HepG2 (cell line): ENCODE results near the gene NOTUM. TPM values are rescaled to one million over a fixed set of nuclear protein-coding genes. Genes with fewer than 3 reads are reported as not detected.
A peak's percentile ranks its signal among the peaks of the same experiment; 100 is the strongest.

Experiments used
- ADNP ChIP-seq: sonication (generic); formaldehyde crosslinking; IDR thresholded peaks from 2 replicates; pipeline ENCODE4 v1.4.0; 2020; ENCODE audit warnings: missing genetic modification reagents
- AKNA ChIP-seq: sonication (generic); formaldehyde crosslinking; IDR thresholded peaks from 2 replicates; pipeline ENCODE4 v1.4.0; 2020; ENCODE audit warnings: missing genetic modification reagents, borderline replicate concordance
- CBX1 ChIP-seq: IDR thresholded peaks from one replicate; pipeline ENCODE4 v1.6.1; 2016; ENCODE audit warnings: antibody characterized with exemption, low read depth
- GZF1 ChIP-seq: sonication (generic); formaldehyde crosslinking; IDR thresholded peaks from 2 replicates; pipeline ENCODE4 v1.5.1; 2020; ENCODE audit warnings: mild to moderate bottlenecking, missing genetic modification reagents
- KMT2A ChIP-seq: sonication (generic); formaldehyde crosslinking; IDR thresholded peaks from 2 replicates; pipeline ENCODE4 v1.4.0; 2020; ENCODE audit warnings: missing genetic modification reagents
- LBX2 ChIP-seq: sonication (generic); formaldehyde crosslinking; IDR thresholded peaks from 2 replicates; pipeline ENCODE4 v1.5.0; 2020; ENCODE audit warnings: missing genetic modification reagents, mild to moderate bottlenecking, borderline replicate concordance
- PAWR ChIP-seq: sonication (generic); formaldehyde crosslinking; IDR thresholded peaks from 2 replicates; pipeline ENCODE4 v1.4.0; 2020; ENCODE audit warnings: missing genetic modification reagents, mild to moderate bottlenecking, borderline replicate concordance
- PHF5A ChIP-seq: IDR thresholded peaks from one replicate; pipeline ENCODE4 v1.6.1; 2018; ENCODE audit warnings: low read depth, missing genetic modification reagents; ENCODE audit not compliant: unreplicated experiment
- PHF8 ChIP-seq: sonication (generic); formaldehyde crosslinking; IDR thresholded peaks from 2 replicates; pipeline ENCODE4 v1.5.0; 2020; ENCODE audit warnings: missing genetic modification reagents
- RXRB ChIP-seq: IDR thresholded peaks from 2 replicates; pipeline ENCODE4 v1.6.1; 2016; ENCODE audit warnings: borderline replicate concordance, missing genetic modification reagents, missing compliant biosample characterization
- SUZ12 ChIP-seq: fragments of 150-350 bp; IDR thresholded peaks from 2 replicates; pipeline ENCODE4 v1.6.1; 2014; ENCODE audit warnings: low read depth, low read length
- THRA ChIP-seq: sonication (generic); formaldehyde crosslinking; IDR thresholded peaks from 2 replicates; pipeline ENCODE4 v1.4.0; 2020; ENCODE audit warnings: missing genetic modification reagents, borderline replicate concordance
- U2AF2 ChIP-seq: fragments of 200-400 bp; formaldehyde crosslinking; IDR thresholded peaks from 2 replicates; pipeline ENCODE4 v1.6.1; 2017; ENCODE audit warnings: low read depth, mild to moderate bottlenecking, low read length
- ZBTB4 ChIP-seq: sonication (generic); formaldehyde crosslinking; IDR thresholded peaks from 2 replicates; pipeline ENCODE4 v1.4.0; 2020; ENCODE audit warnings: missing genetic modification reagents, mild to moderate bottlenecking, borderline replicate concordance
- ZMAT3 ChIP-seq: sonication (generic); formaldehyde crosslinking; conservative IDR thresholded peaks from 2 replicates; pipeline ENCODE4 v1.7.0; 2021; ENCODE audit warnings: missing genetic modification reagents
- ZNF10 ChIP-seq: sonication (generic); formaldehyde crosslinking; IDR thresholded peaks from 2 replicates; pipeline ENCODE4 v1.4.0; 2020; ENCODE audit warnings: mild to moderate bottlenecking, low read depth, missing genetic modification reagents, borderline replicate concordance
- ZNF761 ChIP-seq: sonication (generic); formaldehyde crosslinking; conservative IDR thresholded peaks from 2 replicates; pipeline ENCODE4 v1.4.0; 2020; ENCODE audit warnings: mild to moderate bottlenecking, missing genetic modification reagents
- polyA plus RNA-seq, 8 experiments: library from polyadenylated mRNA; depleted of rRNA in 3 of 8; stranded (reverse) in 7 of 8; unstranded in 1 of 8; fragments of >200 nt; fragmentation: Illumina TruSeq in 4 of 8; extraction: Trizol in 4 of 8; gene quantifications; 2 replicates each; pipeline versions ENCODE4 v1.2.1 to v1.2.3, GENCODE V29; 2011 to 2016; ENCODE audit warnings: low read depth in 4 of 8, missing spikeins in 1 of 8, mixed read lengths in 1 of 8; ENCODE audit not compliant: insufficient read depth in 1 of 8
- total RNA-seq, 5 experiments: library from RNA; depleted of rRNA; stranded (reverse); fragments of >200 nt; fragmentation: Illumina TruSeq; extraction: Trizol; gene quantifications; 2 replicates each; pipeline ENCODE4 v1.2.3, GENCODE V29; 2016; ENCODE audit warnings: low read depth in 1 of 5
- TF ChIP-seq, protein P1 (sequence below): sonication (generic); formaldehyde crosslinking; IDR thresholded peaks from 2 replicates; pipeline ENCODE4 v1.8.0; 2022; ENCODE audit warnings: missing genetic modification reagents, mild to moderate bottlenecking, inconsistent platforms, borderline replicate concordance

The NOTUM gene
- total and polyA plus RNA-seq, 2 of the 13 experiments (the other 11 are each of a cell fraction or from before 2014, with no cell fraction given), result 150 to 160 TPM

- TF ChIP-seq LBX2 (CRISPR knock-in tag), result no peak
- TF ChIP-seq PHF5A (CRISPR knock-in tag), result no peak
- TF ChIP-seq AKNA (CRISPR knock-in tag), result no peak
- no peak for TF ChIP-seq ADNP (CRISPR knock-in tag)
- TF ChIP-seq ZNF10, result no peak
- no peak for TF ChIP-seq SUZ12
- TF ChIP-seq CBX1, result no peak
- peak; percentile 91; the same call in 1 of the 2 replicates for TF ChIP-seq THRA
- TF ChIP-seq GZF1 (CRISPR knock-in tag), result no peak
- TF ChIP-seq ZBTB4 (CRISPR knock-in tag), result no peak
- no peak for TF ChIP-seq ZMAT3 (CRISPR knock-in tag)
- no peak for TF ChIP-seq PHF8 (CRISPR knock-in tag)
- TF ChIP-seq ZNF761 (CRISPR knock-in tag), result no peak
- no peak for TF ChIP-seq U2AF2
- no peak for TF ChIP-seq PAWR (CRISPR knock-in tag)
- no peak for TF ChIP-seq KMT2A
- TF ChIP-seq, protein P1, sequence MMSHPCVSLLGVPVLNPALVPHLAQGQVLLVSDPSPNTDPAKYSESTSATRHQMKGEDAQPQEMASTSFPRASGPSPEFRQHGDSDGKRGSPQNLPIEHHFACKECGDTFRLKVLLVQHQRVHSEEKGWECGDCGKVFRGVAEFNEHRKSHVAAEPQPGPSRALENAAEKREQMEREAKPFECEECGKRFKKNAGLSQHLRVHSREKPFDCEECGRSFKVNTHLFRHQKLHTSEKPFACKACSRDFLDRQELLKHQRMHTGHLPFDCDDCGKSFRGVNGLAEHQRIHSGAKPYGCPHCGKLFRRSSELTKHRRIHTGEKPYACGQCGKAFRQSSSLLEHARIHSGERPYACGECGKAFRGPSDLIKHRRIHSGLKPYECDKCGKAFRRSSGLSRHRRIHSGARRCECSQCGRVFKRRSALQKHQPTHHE (CRISPR knock-in tag), result 0 out of 2 replicates have a peak, but pooled peaks have one; percentile 5
- TF ChIP-seq RXRB (CRISPR knock-in tag), result no peak; the same call in 1 of the 2 replicates
Observed at GRCh38 chr17:81958633-81959342, 2.2 kb downstream of the NOTUM start (continued).
